GM21786 (cell line): ENCODE data around the gene LUZP4.
"Not testable (repeated sequence)": the region's sequence is repeated elsewhere in the genome, so short reads cannot be mapped to it uniquely, and the experiment has no call there.

Experiments used
- ATAC-seq: cut with Tn5 transposase; IDR thresholded peaks from one replicate; pipeline ENCODE4 v1.9.1; 2021; ENCODE audit not compliant: unreplicated experiment

The LUZP4 gene

DNA sequence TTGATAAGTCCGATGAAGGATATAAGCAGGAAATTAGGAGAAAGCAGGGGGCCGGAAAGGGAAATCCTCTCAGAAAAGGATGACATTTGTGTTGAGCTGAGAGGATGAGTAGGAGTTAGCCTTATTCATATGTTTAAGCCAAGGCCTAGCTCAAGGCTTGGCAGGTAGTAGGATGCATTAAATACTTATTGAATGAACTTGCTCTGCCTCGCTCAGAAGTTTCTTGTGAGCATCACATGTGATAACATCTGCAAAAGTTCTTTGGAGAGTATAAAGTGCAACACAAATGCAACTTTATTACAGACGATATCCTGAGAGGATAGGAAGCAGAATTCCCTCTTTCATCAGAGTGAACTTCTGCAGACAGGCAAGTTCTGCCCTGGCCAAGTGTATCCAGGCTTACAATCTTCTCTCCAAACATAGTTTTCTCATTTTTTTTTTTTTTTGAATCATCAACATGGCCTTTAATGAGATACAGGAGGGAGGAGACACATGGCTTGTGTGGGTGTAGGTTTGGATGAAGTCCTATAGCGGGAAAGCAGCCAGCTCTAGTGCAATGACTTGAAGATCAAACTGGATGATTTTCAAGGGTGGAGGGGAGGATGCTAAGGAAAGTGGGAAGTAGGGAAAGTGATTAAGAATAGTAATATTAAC lies 48.1 kb downstream of the LUZP4 start:
- no peak for ATAC-seq

DNA sequence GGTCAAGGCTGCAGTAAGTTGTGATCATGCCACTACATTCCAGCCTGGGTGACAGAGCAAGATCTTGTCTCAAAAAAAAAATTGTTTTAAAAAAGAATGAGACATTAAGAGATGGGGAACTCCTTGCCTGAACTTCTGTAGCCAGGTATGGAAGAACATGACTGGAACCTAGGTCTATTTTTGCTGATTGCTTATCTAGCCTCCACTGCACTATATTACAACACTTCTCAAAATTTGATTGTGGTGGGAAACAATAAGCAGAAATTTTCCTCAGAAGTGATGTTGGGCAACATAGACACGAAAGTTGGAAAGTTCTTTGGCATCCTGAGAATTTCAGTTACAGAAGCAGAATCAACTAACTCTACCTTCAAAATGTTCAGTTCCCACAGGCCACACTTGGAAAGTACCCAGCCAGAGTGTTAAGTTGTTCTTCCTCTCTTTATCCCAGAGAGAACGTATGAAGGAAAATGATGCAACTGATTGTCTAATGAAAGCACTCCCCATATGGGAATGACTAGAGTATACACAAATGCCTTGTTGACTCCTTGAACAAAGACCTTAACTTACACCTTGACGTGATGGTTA lies 50.0 kb downstream of the LUZP4 start:
- ATAC-seq, result no peak

DNA sequence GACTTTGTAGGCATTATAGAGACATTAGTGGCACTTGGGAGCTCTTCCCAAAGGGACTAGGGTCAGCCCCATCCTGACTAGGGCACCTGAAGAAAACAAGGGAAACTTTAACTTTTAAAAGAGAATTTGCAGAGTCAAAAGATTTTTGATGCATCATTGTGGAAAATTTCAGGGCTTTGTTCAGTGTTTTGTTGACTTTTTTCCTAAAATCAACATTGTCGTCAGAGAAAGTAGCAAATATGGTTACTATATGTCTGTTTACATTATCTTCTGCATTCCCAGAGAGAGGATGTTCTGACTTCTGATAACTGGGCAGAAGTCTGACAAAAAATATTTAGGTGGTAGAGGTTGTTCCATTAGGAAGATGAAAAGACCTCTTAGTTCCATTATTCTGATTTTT lies 51.9 kb downstream of the LUZP4 start:
- ATAC-seq, result no peak

DNA sequence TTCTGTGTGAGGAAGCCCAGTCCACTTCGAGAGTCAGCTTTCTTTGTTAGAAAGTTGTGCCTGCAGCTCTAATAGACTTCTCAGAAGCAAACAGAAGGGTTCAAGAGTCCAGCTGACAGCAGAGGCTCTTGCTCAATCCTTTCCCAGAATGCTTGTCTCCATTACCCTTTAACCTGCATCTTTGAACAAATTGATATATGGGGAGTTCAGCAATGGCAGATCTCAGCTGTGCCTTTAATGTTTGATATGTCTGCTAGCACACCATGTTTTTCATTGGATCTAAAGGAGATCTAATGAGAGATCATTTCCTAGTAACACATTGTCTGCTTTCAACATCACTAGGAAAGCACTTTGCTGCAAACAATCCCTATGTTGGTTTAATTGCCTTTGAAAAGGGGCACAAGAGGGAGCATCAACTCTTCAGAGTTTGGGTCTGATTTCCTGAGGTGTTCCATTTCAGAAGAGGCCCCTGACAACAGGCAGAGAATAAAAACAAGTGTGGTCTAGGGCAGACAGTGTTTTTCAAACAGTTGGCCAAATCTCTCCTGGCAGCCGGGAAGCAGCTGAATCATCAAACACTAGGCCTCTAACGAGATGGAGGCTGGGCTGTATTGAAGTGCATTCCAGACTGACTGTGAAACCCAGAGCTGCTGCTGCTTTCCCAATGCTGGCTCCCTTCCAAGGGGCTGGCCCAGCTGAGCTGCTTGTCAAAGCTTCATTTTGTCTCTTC lies 55.5 kb downstream of the LUZP4 start:
- ATAC-seq, result no peak

DNA sequence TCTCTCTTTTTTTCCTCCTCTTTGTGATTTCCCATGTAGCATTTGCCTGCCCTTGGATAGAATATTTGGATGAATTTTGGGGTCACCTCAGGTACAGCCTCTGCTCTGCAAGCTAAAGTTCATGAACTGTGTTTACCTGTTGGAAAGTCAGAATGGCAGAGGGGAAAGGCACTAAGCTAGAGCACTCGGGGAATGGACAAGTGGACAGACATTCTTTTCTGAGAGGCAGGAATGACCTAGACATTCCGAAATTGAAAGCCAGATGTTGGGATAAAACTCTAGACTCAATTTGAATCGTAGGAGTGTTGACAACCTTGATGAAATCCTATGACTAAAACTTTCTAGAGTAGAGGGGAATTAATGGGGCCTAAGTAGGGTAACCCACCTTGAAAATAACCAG lies 56.1 kb downstream of the LUZP4 start:
- no peak for ATAC-seq

DNA sequence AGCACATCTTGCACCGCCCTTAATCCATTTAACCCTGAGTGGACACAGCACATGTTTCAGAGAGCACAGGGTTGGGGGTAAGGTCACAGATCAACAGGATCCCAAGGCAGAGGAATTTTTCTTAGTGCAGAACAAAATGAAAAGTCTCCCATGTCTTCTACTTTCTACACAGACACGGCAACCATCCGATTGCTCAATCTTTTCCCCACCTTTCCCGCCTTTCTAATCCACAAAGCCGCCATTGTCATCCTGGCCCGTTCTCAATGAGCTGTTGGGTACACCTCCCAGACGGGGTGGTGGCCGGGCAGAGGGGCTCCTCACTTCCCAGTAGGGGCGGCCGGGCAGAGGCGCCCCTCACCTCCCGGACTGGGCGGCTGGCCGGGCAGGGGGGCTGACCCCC lies 57.2 kb downstream of the LUZP4 start:
- ATAC-seq, result not testable (repeated sequence)

DNA sequence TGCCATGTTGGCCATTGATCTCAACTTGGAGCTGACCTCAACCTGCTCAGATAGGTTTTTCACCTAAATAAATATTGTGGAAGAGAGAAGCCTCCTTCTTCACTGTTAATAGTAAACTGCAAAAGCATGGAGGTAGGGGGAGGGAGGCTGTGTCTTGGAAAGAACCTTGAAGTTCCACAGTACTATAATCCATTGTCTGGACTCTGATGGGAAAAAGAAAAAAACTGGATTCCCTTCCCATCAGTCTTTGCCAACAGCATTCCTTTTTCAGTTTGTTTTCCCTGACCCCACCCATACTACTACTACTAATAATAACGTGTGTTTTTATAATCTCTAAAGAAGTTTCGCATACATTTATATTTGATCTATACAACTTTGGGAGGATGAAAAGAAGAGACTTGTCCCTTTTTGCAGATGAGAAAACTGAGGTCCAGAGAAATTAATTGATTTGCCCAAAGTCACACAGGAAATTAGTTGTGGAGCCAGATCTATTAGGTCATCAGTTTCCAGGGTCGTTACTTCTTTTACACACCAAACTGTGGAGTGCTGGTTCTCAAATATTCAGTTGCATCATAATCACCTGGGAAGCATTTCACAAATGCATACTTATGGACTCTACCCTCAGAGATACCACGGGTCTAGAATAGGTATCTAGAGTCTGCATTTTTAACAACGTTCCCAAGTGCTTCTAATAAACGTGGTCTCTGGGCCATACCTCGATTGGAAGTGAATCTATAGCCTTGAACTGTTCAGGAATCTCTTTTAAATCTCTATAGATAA lies 59.1 kb downstream of the LUZP4 start:
- no peak for ATAC-seq

DNA sequence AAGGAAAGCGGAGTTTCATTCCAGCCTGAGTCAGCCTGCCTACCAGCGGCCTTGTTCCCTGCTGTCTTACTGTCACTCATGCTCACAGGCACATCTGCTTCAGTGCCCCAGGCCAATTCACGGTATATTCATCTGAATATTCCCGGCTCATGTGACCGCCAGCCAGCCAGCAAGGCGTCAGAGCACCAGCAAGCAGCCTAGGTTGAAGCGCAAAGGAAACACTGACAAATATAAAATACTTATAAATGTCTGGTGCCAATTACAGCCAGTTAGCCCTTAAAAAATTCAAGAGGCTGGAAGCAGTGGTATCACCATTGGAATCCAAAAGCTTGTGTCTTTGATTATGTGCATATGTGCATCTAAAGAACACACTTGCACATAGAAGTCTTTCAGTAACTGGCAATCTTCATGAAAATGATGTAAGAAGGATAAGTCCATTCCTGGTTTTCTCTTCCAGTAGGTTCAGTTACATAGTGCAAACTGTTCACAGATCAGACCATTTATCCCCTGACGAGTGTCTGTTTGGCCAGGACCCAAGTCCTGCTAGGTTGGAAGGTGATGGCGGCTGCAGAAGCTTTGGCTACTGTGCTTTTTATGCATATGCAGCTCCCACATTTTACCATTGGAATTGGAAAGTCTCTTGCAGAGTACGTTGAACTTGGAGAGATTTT lies 61.3 kb downstream of the LUZP4 start:
- no peak for ATAC-seq

DNA sequence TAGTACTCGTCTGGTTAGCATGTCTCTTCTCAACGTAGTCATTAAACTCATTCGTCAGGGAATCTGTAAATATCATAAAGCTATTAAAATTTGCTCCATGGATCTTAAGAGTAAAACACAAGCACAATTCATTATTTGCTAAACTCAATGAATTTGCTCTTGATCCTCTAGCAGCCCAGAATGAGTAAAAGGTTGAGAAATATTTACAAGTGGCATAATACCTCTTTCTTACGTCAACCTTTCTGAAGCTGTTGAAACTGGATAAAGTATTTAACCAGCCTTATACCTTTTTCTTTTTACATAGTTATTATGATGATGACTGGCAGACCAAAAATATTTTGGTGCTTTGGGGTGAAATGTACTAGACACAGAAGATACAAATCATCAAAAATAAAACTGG lies 66.9 kb downstream of the LUZP4 start:
- ATAC-seq, result no peak
